ENCODE measurements around the gene GPC6. TPM values are rescaled to one million over a fixed set of nuclear protein-coding genes. Genes with fewer than 3 reads are reported as not detected.

The GPC6 gene
- total RNA-seq, 4 donors from 2014 or later, result 6.7 to 67.2 (median 11.1) TPM

- no peak overlapping the region for H3K4me3 ChIP-seq
- intact Hi-C loops (cut with DNase I; ENCODE audit: low total_unique reads), result no loop called here
- no peak for DNase-seq
- no peak for TF ChIP-seq POLR2A (IDR thresholded peaks at IDR 0.05)
- no peak for TF ChIP-seq CTCF (IDR thresholded peaks at IDR 0.05)
- H3K27ac ChIP-seq, result no peak overlapping the region
- H3K9me3 ChIP-seq, result no peaks in the 10 kb centered on the region
- H3K4me1 ChIP-seq, result no peaks in the 10 kb centered on the region
- no peaks in the 10 kb centered on the region for H3K27me3 ChIP-seq
- no peaks in the 10 kb centered on the region for H3K36me3 ChIP-seq
Observed at GRCh38 chr13:93771782-93772181, 545.2 kb downstream of the GPC6 start.

DNA sequence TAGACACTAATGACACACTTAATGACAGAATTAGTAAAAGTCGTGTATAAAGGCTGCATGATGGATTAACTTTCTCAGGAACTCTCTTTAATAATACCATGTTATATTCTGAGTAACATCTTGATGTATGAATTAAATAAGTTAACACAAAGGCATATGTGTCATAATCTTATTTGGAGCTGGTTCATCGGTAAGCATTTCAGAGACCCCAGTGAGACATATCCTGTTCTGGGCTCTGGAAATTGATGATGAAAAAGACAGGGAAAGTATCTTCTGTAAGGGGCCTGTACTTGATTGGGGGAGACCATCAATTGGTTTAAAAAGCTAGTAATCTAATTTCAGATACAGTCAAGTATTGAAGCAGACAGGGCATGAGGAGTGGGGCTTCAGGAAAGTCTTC, 547.9 kb downstream of the GPC6 start:
- no peak overlapping the region for H3K4me3 ChIP-seq
- intact Hi-C loops (cut with DNase I; ENCODE audit: low total_unique reads), result no loop called here
- no peaks in the 10 kb centered on the region for H3K9me3 ChIP-seq
- H3K27me3 ChIP-seq, result no peaks in the 10 kb centered on the region
- no peak overlapping the region for H3K27ac ChIP-seq
- DNase-seq, result no peak
- no peaks in the 10 kb centered on the region for H3K36me3 ChIP-seq
- H3K4me1 ChIP-seq, result no peaks in the 10 kb centered on the region
- TF ChIP-seq CTCF (IDR thresholded peaks at IDR 0.05), result no peak
- no peak for TF ChIP-seq POLR2A (IDR thresholded peaks at IDR 0.05)

DNA sequence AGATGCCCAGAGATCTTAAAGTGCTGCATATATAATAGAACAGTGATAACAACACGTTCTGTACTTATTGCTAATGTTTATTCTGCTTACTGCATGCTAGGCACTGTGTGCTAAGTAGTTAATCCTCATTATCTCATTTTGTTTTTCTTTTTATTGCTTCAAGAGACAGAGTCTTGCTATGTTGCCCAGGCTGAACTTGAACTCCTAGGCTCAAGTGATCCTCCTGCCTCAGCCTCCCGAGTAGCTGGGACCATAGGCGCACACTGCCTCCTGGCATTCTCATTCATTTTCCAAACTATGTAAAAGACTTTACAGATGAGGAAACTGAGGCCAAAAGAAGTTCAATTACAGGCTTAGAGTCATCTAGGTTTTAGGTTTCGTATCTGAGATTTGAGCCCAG, 548.4 kb downstream of the GPC6 start:
- DNase-seq, result no peak
- Histone ChIP-seq H3K27ac (no peak overlapping the region), H3K9me3 (no peaks in the 10 kb centered on the region), H3K4me3 (no peak overlapping the region), H3K27me3 (no peaks in the 10 kb centered on the region), H3K36me3 (no peaks in the 10 kb centered on the region), H3K4me1 (no peaks in the 10 kb centered on the region)
- TF ChIP-seq CTCF (IDR thresholded peaks at IDR 0.05) (no peak), POLR2A (IDR thresholded peaks at IDR 0.05) (no peak)
- intact Hi-C loops (cut with DNase I; ENCODE audit: low total_unique reads), result no loop called here

GRCh38 chr13:93775507-93776108, 549.0 kb downstream of the GPC6 start:
- H3K9me3 ChIP-seq, result no peaks in the 10 kb centered on the region
- H3K27ac ChIP-seq, result no peak overlapping the region
- H3K4me3 ChIP-seq, result no peak overlapping the region
- no peaks in the 10 kb centered on the region for H3K4me1 ChIP-seq
- TF ChIP-seq CTCF (IDR thresholded peaks at IDR 0.05), result no peak
- TF ChIP-seq POLR2A (IDR thresholded peaks at IDR 0.05), result no peak
- no peaks in the 10 kb centered on the region for H3K36me3 ChIP-seq
- intact Hi-C loops (cut with DNase I; ENCODE audit: low total_unique reads), result no loop called here
- no peaks in the 10 kb centered on the region for H3K27me3 ChIP-seq
- DNase-seq, result no peak

GRCh38 chr13:93776936-93777335, 550.3 kb downstream of the GPC6 start:
- intact Hi-C loops (cut with DNase I; ENCODE audit: low total_unique reads), result no loop called here
- TF ChIP-seq POLR2A (IDR thresholded peaks at IDR 0.05) (no peak), CTCF (IDR thresholded peaks at IDR 0.05) (no peak)

More at GRCh38 chr13:93776936-93777335, 550.3 kb downstream of the GPC6 start:
- Histone ChIP-seq H3K27ac (no peak overlapping the region), H3K27me3 (no peaks in the 10 kb centered on the region), H3K4me1 (no peaks in the 10 kb centered on the region), H3K9me3 (no peaks in the 10 kb centered on the region), H3K4me3 (no peak overlapping the region), H3K36me3 (no peaks in the 10 kb centered on the region)
- no peak for DNase-seq

Measured in uterus (tissue), 4 donors.